ENCODE results near the gene BICD1. TPM values are rescaled to one million over a fixed set of nuclear protein-coding genes. Genes with fewer than 3 reads are reported as not detected.
"Not testable (repeated sequence)": the region's sequence is repeated elsewhere in the genome, so short reads cannot be mapped to it uniquely, and the experiment has no call there.

The BICD1 gene
- total RNA-seq, 2 experiments from 2014 or later: 12.5 to 15.9 TPM

DNA sequence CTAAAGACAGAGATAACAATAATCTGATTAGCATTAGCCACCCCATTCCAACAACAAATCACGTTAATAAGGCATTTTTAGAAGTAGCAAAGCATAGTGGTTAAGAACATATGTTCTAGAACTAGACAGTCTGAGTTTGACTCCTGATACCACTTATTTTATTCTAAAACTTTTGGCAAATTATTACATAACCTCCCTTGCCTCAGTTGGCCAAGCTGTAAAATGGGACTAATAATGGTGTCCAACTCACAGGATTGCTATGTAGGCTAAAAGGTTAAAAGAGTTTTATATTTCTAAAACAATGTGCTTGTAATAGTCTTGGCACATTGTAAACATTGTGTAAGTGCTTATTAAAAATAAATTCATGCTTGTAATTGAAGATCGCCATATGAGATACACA is 168.0 kb downstream of the BICD1 start:
- Mint-ChIP-seq H3K4me3 (no peak overlapping the region), H3K4me1 (peaks cover 13% of the 10 kb centered on the region), H3K36me3 (ENCODE audit: low read depth) (no peaks in the 10 kb centered on the region), H3K27ac (no peak overlapping the region), H3K27me3 (no peaks in the 10 kb centered on the region), H3K9me3 (no peaks in the 10 kb centered on the region)
- no peak for DNase-seq
- CTCF ChIA-PET: no interaction called here
- POLR2A ChIA-PET: no interaction called here

DNA sequence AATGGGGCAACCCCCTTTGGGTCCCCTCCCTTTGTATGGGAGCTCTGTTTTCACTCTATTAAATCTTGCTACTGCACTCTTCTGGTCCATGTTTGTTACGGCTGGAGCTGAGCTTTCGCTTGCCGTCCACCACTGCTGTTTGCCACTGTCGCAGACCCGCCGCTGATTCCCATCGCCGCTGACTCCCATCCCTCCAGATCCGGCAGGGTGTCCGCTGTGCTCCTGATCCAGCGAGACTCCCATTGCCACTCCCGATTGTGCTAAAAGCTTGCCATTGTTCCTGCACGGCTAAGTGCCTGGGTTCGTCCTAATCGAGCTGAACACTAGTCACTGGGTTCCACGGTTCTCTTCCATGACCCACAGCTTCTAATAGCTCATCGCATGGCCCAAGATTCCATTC is 168.9 kb downstream of the BICD1 start:
- CTCF ChIA-PET; H3K4me3 Mint-ChIP-seq; POLR2A ChIA-PET; H3K27ac Mint-ChIP-seq; H3K36me3 Mint-ChIP-seq (ENCODE audit: low read depth); H3K27me3 Mint-ChIP-seq; DNase-seq; H3K9me3 Mint-ChIP-seq: not testable (repeated sequence)
- peaks cover 13% of the 10 kb centered on the region for H3K4me1 Mint-ChIP-seq

DNA sequence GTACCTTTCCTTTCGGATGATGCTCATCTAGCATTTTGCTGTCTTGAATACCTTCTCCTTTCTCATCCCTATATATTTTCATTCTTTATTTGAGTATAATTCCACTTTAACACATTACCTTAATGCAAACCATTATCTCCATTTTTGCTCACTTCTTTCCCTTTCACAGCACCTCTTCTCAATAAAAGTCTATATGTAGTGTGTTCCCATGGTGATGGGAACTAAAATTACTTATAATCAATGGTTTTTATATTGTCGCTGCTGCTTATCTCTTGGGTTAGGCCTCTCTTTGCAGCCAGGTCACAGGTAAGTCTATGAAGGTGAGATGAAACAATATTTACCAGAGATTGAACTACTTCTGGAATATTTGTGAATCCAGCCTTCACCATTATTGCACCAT is 171.1 kb downstream of the BICD1 start:
- H3K36me3 Mint-ChIP-seq (ENCODE audit: low read depth): no peaks in the 10 kb centered on the region
- no peaks in the 10 kb centered on the region for H3K9me3 Mint-ChIP-seq
- no peak overlapping the region for H3K27ac Mint-ChIP-seq
- no peaks in the 10 kb centered on the region for H3K27me3 Mint-ChIP-seq
- CTCF ChIA-PET: interaction anchor here (0.9 kb wide), 1 partner anchor 18 kb away, joined by 3 read pairs; no protein-coding TSS in a partner anchor
- no peak overlapping the region for H3K4me3 Mint-ChIP-seq
- POLR2A ChIA-PET: no interaction called here
- no peak for DNase-seq
- H3K4me1 Mint-ChIP-seq: peaks cover 11% of the 10 kb centered on the region

DNA sequence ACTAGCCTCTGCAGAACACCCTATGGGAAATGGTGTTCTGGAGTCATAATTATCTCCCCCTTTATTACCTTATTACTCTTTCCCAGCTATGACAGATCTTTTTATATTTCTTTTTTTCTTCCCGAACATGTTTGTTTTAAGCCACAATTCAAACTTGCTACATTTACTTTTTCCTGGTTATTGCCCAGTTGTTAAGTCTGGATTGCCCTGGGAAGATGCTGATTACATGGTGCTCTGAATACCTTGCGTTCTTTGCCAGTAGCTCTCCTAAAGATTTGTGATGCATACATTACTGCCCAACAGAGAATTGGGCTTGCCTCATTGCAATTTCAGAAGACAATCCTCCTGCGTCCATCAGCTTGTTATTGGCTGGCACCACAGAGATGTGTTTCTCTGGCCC is 174.5 kb downstream of the BICD1 start:
- H3K9me3 Mint-ChIP-seq: no peaks in the 10 kb centered on the region
- DNase-seq: no peak
- no peak overlapping the region for H3K27ac Mint-ChIP-seq
- H3K4me1 Mint-ChIP-seq: no peaks in the 10 kb centered on the region
- ChIA-PET CTCF (interaction anchor here (1.0 kb wide), 1 partner anchor 111 kb away, joined by 3 read pairs; no protein-coding TSS in a partner anchor), POLR2A (no interaction called here)
- H3K36me3 Mint-ChIP-seq (ENCODE audit: low read depth): no peaks in the 10 kb centered on the region
- H3K27me3 Mint-ChIP-seq: no peaks in the 10 kb centered on the region
- no peak overlapping the region for H3K4me3 Mint-ChIP-seq

DNA sequence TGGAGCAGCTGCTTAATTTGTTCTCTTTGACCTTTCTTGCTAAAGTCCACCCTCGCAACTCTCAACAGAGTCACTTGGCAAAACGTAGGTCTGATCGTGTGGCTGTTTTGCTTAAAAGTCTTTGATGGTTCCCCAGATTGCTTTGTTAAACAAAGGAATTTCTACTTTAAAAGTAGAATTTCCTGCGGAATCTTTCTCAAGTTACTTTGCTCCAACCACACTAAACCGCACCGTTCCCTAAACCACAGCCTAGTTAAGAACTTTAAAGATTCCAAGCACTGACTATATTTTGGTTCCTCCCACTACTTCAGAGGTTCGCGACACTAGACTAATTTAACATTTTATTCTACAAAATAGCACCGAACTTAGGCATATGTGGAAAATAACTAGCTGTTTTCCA is 177.9 kb downstream of the BICD1 start:
- no peak overlapping the region for H3K27ac Mint-ChIP-seq
- H3K4me3 Mint-ChIP-seq: no peak overlapping the region
- no peaks in the 10 kb centered on the region for H3K27me3 Mint-ChIP-seq
- ChIA-PET CTCF (no interaction called here), POLR2A (no interaction called here)
- no peaks in the 10 kb centered on the region for H3K36me3 Mint-ChIP-seq (ENCODE audit: low read depth)
- DNase-seq: no peak
- H3K9me3 Mint-ChIP-seq: no peaks in the 10 kb centered on the region
- H3K4me1 Mint-ChIP-seq: no peaks in the 10 kb centered on the region

DNA sequence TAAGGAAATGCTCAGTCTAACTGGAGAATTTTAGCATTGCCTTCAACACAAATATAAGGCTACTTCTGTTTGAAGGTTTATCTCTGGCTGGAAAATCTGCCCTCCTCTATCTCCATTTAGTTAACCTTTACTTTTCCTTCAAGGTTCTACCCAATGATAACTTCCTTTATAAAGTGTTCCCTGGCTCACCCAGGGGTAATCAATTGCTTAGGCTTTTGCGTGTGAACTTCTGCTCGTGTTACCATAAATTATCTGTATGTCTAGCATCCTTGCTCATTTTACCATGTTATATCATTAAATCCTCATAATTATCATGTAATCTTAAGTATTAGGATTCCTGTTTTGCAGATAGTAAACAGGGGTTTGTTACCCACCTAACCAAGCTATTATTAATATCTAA is 178.4 kb downstream of the BICD1 start:
- no peak overlapping the region for H3K4me3 Mint-ChIP-seq
- no peaks in the 10 kb centered on the region for H3K27me3 Mint-ChIP-seq
- POLR2A ChIA-PET: no interaction called here
- no peaks in the 10 kb centered on the region for H3K4me1 Mint-ChIP-seq
- CTCF ChIA-PET: no interaction called here
- H3K27ac Mint-ChIP-seq: no peak overlapping the region
- DNase-seq: no peak
- no peaks in the 10 kb centered on the region for H3K9me3 Mint-ChIP-seq
- no peaks in the 10 kb centered on the region for H3K36me3 Mint-ChIP-seq (ENCODE audit: low read depth)

GRCh38 chr12:32285489-32285888 is 178.8 kb downstream of the BICD1 start:
- POLR2A ChIA-PET: no interaction called here
- CTCF ChIA-PET: no interaction called here
- H3K9me3 Mint-ChIP-seq: no peaks in the 10 kb centered on the region

GRCh38 chr12:32290411-32290810 is 183.8 kb downstream of the BICD1 start:
- H3K9me3 Mint-ChIP-seq: no peaks in the 10 kb centered on the region

More at GRCh38 chr12:32285489-32285888, 178.8 kb downstream of the BICD1 start:
- no peaks in the 10 kb centered on the region for H3K36me3 Mint-ChIP-seq (ENCODE audit: low read depth)
- H3K4me1 Mint-ChIP-seq: no peaks in the 10 kb centered on the region
- no peak for DNase-seq
- H3K27ac Mint-ChIP-seq: no peak overlapping the region
- H3K27me3 Mint-ChIP-seq: no peaks in the 10 kb centered on the region
- no peak overlapping the region for H3K4me3 Mint-ChIP-seq

GRCh38 chr12:32292151-32292550 is 185.5 kb downstream of the BICD1 start:
- Mint-ChIP-seq H3K27ac (no peak overlapping the region), H3K9me3 (no peaks in the 10 kb centered on the region), H3K27me3 (no peaks in the 10 kb centered on the region), H3K36me3 (ENCODE audit: low read depth) (no peaks in the 10 kb centered on the region), H3K4me3 (no peak overlapping the region), H3K4me1 (no peaks in the 10 kb centered on the region)
- DNase-seq: no peak
- POLR2A ChIA-PET: no interaction called here
- CTCF ChIA-PET: no interaction called here

More at GRCh38 chr12:32290411-32290810, 183.8 kb downstream of the BICD1 start:
- Mint-ChIP-seq H3K27me3 (no peaks in the 10 kb centered on the region), H3K4me1 (no peaks in the 10 kb centered on the region), H3K36me3 (ENCODE audit: low read depth) (no peaks in the 10 kb centered on the region), H3K27ac (no peak overlapping the region), H3K4me3 (no peak overlapping the region)
- ChIA-PET CTCF (interaction anchor here (0.7 to 1.4 kb wide), 2 partner anchors 9 to 230 kb away, joined by 3 read pairs; no protein-coding TSS in a partner anchor), POLR2A (no interaction called here)
- no peak for DNase-seq

GRCh38 chr12:32293808-32294419 is 187.3 kb downstream of the BICD1 start:
- POLR2A ChIA-PET: no interaction called here
- CTCF ChIA-PET: no interaction called here
- Mint-ChIP-seq H3K4me3 (no peak overlapping the region), H3K27me3 (no peaks in the 10 kb centered on the region), H3K9me3 (no peaks in the 10 kb centered on the region), H3K36me3 (ENCODE audit: low read depth) (no peaks in the 10 kb centered on the region), H3K27ac (no peak overlapping the region), H3K4me1 (no peaks in the 10 kb centered on the region)
- no peak for DNase-seq

GRCh38 chr12:32296567-32296966 is 189.9 kb downstream of the BICD1 start:
- no peak for DNase-seq
- H3K27me3 Mint-ChIP-seq: no peaks in the 10 kb centered on the region
- H3K36me3 Mint-ChIP-seq (ENCODE audit: low read depth): no peaks in the 10 kb centered on the region
- H3K27ac Mint-ChIP-seq: no peak overlapping the region
- CTCF ChIA-PET: no interaction called here
- no peaks in the 10 kb centered on the region for H3K9me3 Mint-ChIP-seq
- H3K4me3 Mint-ChIP-seq: no peak overlapping the region
- H3K4me1 Mint-ChIP-seq: no peaks in the 10 kb centered on the region
- POLR2A ChIA-PET: no interaction called here

- Mint-ChIP-seq H3K4me1 (no peaks in the 10 kb centered on the region), H3K27ac (no peak overlapping the region), H3K9me3 (no peaks in the 10 kb centered on the region), H3K27me3 (no peaks in the 10 kb centered on the region), H3K4me3 (no peak overlapping the region), H3K36me3 (ENCODE audit: low read depth) (no peaks in the 10 kb centered on the region)
- no peak for DNase-seq
- ChIA-PET POLR2A (no interaction called here), CTCF (interaction anchor here (1.0 kb wide), 1 partner anchor 646 kb away, joined by 3 read pairs; no protein-coding TSS in a partner anchor)
These were observed 192.3 kb downstream of the BICD1 start for GRCh38 chr12:32298917-32299316.

GRCh38 chr12:32301216-32301615 is 194.6 kb downstream of the BICD1 start:
- H3K27me3 Mint-ChIP-seq: no peaks in the 10 kb centered on the region
- no peaks in the 10 kb centered on the region for H3K9me3 Mint-ChIP-seq
- ChIA-PET CTCF (interaction anchor here (1.5 kb wide), 1 partner anchor 238 kb away, joined by 3 read pairs; no protein-coding TSS in a partner anchor), POLR2A (no interaction called here)
- H3K4me1 Mint-ChIP-seq: no peaks in the 10 kb centered on the region
- DNase-seq: no peak
- no peak overlapping the region for H3K27ac Mint-ChIP-seq
- no peaks in the 10 kb centered on the region for H3K36me3 Mint-ChIP-seq (ENCODE audit: low read depth)
- no peak overlapping the region for H3K4me3 Mint-ChIP-seq

Data from activated CD4-positive, alpha-beta memory T cell treated with anti-CD3 and anti-CD28 coated beads, Interleukin-2, amount 10 ng/mL, durations not matched to agents 7 days and 5 days (primary cell).